ENCODE data around the gene GARIN3. TPM values are rescaled to one million over a fixed set of nuclear protein-coding genes. Genes with fewer than 3 reads are reported as not detected.

The GARIN3 gene
- total RNA-seq, 1 experiment from 2014 or later, result not detected

- no peak for DNase-seq (ENCODE audit: low read depth, low spot score)
- in situ Hi-C loops (cut with HindIII; ENCODE audit: low pct_unique_long_range_greater_than_20kb, low sequenced_read_pairs) (no loop called here), intact Hi-C loops (cut with micrococcal nuclease; ENCODE audit: unreplicated experiment) (no loop called here)
- no peaks in the 10 kb centered on the region for H3K36me3 ChIP-seq (ENCODE audit: control insufficient read depth, insufficient read depth, low read length)
- no peaks in the 10 kb centered on the region for H3K4me1 ChIP-seq (ENCODE audit: control insufficient read depth, insufficient read depth, low read length)
- no peak overlapping the region for H3K4me3 ChIP-seq (ENCODE audit: low read depth in 2 of 2, low read length in 2 of 2)
- BruUV-seq (replicated peaks), result no TSS peak
- POLR2A ChIA-PET, result no interaction called here
- no peak for TF ChIP-seq POLR2AphosphoS5 (IDR thresholded peaks at IDR 0.05; ENCODE audit: low read depth, low read length)
- TF ChIP-seq, protein P1, sequence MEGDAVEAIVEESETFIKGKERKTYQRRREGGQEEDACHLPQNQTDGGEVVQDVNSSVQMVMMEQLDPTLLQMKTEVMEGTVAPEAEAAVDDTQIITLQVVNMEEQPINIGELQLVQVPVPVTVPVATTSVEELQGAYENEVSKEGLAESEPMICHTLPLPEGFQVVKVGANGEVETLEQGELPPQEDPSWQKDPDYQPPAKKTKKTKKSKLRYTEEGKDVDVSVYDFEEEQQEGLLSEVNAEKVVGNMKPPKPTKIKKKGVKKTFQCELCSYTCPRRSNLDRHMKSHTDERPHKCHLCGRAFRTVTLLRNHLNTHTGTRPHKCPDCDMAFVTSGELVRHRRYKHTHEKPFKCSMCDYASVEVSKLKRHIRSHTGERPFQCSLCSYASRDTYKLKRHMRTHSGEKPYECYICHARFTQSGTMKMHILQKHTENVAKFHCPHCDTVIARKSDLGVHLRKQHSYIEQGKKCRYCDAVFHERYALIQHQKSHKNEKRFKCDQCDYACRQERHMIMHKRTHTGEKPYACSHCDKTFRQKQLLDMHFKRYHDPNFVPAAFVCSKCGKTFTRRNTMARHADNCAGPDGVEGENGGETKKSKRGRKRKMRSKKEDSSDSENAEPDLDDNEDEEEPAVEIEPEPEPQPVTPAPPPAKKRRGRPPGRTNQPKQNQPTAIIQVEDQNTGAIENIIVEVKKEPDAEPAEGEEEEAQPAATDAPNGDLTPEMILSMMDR (IDR thresholded peaks at IDR 0.05), result no peak
- TF ChIP-seq TCF7L2 (IDR thresholded peaks at IDR 0.05; ENCODE audit: low read depth, low read length), result no peak
- TF ChIP-seq, protein P2, sequence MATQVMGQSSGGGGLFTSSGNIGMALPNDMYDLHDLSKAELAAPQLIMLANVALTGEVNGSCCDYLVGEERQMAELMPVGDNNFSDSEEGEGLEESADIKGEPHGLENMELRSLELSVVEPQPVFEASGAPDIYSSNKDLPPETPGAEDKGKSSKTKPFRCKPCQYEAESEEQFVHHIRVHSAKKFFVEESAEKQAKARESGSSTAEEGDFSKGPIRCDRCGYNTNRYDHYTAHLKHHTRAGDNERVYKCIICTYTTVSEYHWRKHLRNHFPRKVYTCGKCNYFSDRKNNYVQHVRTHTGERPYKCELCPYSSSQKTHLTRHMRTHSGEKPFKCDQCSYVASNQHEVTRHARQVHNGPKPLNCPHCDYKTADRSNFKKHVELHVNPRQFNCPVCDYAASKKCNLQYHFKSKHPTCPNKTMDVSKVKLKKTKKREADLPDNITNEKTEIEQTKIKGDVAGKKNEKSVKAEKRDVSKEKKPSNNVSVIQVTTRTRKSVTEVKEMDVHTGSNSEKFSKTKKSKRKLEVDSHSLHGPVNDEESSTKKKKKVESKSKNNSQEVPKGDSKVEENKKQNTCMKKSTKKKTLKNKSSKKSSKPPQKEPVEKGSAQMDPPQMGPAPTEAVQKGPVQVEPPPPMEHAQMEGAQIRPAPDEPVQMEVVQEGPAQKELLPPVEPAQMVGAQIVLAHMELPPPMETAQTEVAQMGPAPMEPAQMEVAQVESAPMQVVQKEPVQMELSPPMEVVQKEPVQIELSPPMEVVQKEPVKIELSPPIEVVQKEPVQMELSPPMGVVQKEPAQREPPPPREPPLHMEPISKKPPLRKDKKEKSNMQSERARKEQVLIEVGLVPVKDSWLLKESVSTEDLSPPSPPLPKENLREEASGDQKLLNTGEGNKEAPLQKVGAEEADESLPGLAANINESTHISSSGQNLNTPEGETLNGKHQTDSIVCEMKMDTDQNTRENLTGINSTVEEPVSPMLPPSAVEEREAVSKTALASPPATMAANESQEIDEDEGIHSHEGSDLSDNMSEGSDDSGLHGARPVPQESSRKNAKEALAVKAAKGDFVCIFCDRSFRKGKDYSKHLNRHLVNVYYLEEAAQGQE (IDR thresholded peaks at IDR 0.05; ENCODE audit: insufficient read depth in 1 of 2, low read depth in 2 of 2, low read length in 1 of 2), result no peak
- TF ChIP-seq SIN3A (IDR thresholded peaks at IDR 0.05; ENCODE audit: borderline replicate concordance, insufficient read depth, low read depth, low read length), result no peak
- peaks cover under 1% of the 10 kb centered on the region for H3K27me3 ChIP-seq (ENCODE audit: control insufficient read depth, insufficient read depth, low read length)
- ATAC-seq, result no peak
- no peak overlapping the region for H3K27ac ChIP-seq (ENCODE audit: low read length)
- CTCF ChIA-PET, result no interaction called here
- no peaks in the 10 kb centered on the region for H3K9me3 ChIP-seq (ENCODE audit: control insufficient read depth, insufficient read depth, low read depth, low read length)
Observed at GRCh38 chr5:157201857-157202256, 35.8 kb upstream of the GARIN3 start.

GRCh38 chr5:157198277-157198986, 32.4 kb upstream of the GARIN3 start:
- intact Hi-C loops (cut with micrococcal nuclease; ENCODE audit: unreplicated experiment) (no loop called here), in situ Hi-C loops (cut with HindIII; ENCODE audit: low pct_unique_long_range_greater_than_20kb, low sequenced_read_pairs) (no loop called here)
- TF ChIP-seq POLR2AphosphoS5 (IDR thresholded peaks at IDR 0.05; ENCODE audit: low read depth, low read length) (no peak), SIN3A (IDR thresholded peaks at IDR 0.05; ENCODE audit: borderline replicate concordance, insufficient read depth, low read depth, low read length) (no peak), TCF7L2 (IDR thresholded peaks at IDR 0.05; ENCODE audit: low read depth, low read length) (no peak)
- TF ChIP-seq, protein P1 (IDR thresholded peaks at IDR 0.05), result no peak
- TF ChIP-seq, protein P2 (IDR thresholded peaks at IDR 0.05; ENCODE audit: insufficient read depth in 1 of 2, low read depth in 2 of 2, low read length in 1 of 2), result no peak
- BruUV-seq (replicated peaks), result no TSS peak
- CTCF ChIA-PET, result no interaction called here
- H3K4me3 ChIP-seq (ENCODE audit: low read depth in 2 of 2, low read length in 2 of 2), result no peak overlapping the region
- DNase-seq (ENCODE audit: low read depth, low spot score) (no peak), ATAC-seq (no peak)
- H3K9me3 ChIP-seq (ENCODE audit: control insufficient read depth, insufficient read depth, low read depth, low read length), result no peaks in the 10 kb centered on the region
- POLR2A ChIA-PET, result no interaction called here
- H3K36me3 ChIP-seq (ENCODE audit: control insufficient read depth, insufficient read depth, low read length), result no peaks in the 10 kb centered on the region
- peaks cover 4% of the 10 kb centered on the region for H3K27me3 ChIP-seq (ENCODE audit: control insufficient read depth, insufficient read depth, low read length)
- no peaks in the 10 kb centered on the region for H3K4me1 ChIP-seq (ENCODE audit: control insufficient read depth, insufficient read depth, low read length)
- H3K27ac ChIP-seq (ENCODE audit: low read length), result no peak overlapping the region
